ENCODE measurements around the gene TBATA.

Gene TBATA

GRCh38 chr10:70807556-70807955 lies 22.4 kb upstream of the TBATA start:
- TF ChIP-seq MAX (IDR thresholded peaks at IDR 0.05; ENCODE audit: low read depth, low read length) = no peak
- no peak for TF ChIP-seq POLR2A (IDR thresholded peaks at IDR 0.05; ENCODE audit: extremely low read depth, insufficient read length)
- no peak for TF ChIP-seq CTCF (IDR thresholded peaks at IDR 0.05; ENCODE audit: low read depth, low read length)
- no peak for TF ChIP-seq MYC (IDR thresholded peaks at IDR 0.05; ENCODE audit: low read depth, low read length)
- peak; percentile 30 for DNase-seq (ENCODE audit: low read depth)
- no peak overlapping the region for H3K4me3 ChIP-seq (ENCODE audit: low read depth, low read length)

- no peak for TF ChIP-seq POLR2A (IDR thresholded peaks at IDR 0.05; ENCODE audit: extremely low read depth, insufficient read length)
- TF ChIP-seq MYC (IDR thresholded peaks at IDR 0.05; ENCODE audit: low read depth, low read length) = no peak
- TF ChIP-seq MAX (IDR thresholded peaks at IDR 0.05; ENCODE audit: low read depth, low read length) = no peak
- no peak for TF ChIP-seq CTCF (IDR thresholded peaks at IDR 0.05; ENCODE audit: low read depth, low read length)
- H3K4me3 ChIP-seq (ENCODE audit: low read depth, low read length) = no peak overlapping the region
- DNase-seq (ENCODE audit: low read depth) = no peak
Observed at GRCh38 chr10:70806841-70807240, 21.7 kb upstream of the TBATA start.

- DNase-seq (ENCODE audit: low read depth) = no peak
- no peak overlapping the region for H3K4me3 ChIP-seq (ENCODE audit: low read depth, low read length)
- TF ChIP-seq MAX (IDR thresholded peaks at IDR 0.05; ENCODE audit: low read depth, low read length) (no peak), CTCF (IDR thresholded peaks at IDR 0.05; ENCODE audit: low read depth, low read length) (no peak), POLR2A (IDR thresholded peaks at IDR 0.05; ENCODE audit: extremely low read depth, insufficient read length) (no peak), MYC (IDR thresholded peaks at IDR 0.05; ENCODE audit: low read depth, low read length) (no peak)
Observed at GRCh38 chr10:70805619-70806215, 20.5 kb upstream of the TBATA start.

GRCh38 chr10:70804421-70804808 lies 19.2 kb upstream of the TBATA start:
- H3K4me3 ChIP-seq (ENCODE audit: low read depth, low read length) = no peak overlapping the region
- TF ChIP-seq MAX (IDR thresholded peaks at IDR 0.05; ENCODE audit: low read depth, low read length) (no peak), POLR2A (IDR thresholded peaks at IDR 0.05; ENCODE audit: extremely low read depth, insufficient read length) (no peak), MYC (IDR thresholded peaks at IDR 0.05; ENCODE audit: low read depth, low read length) (no peak), CTCF (IDR thresholded peaks at IDR 0.05; ENCODE audit: low read depth, low read length) (no peak)
- no peak for DNase-seq (ENCODE audit: low read depth)

GRCh38 chr10:70803775-70804420 lies 18.7 kb upstream of the TBATA start:
- H3K4me3 ChIP-seq (ENCODE audit: low read depth, low read length) = no peak overlapping the region
- DNase-seq (ENCODE audit: low read depth) = no peak
- no peak for TF ChIP-seq MYC (IDR thresholded peaks at IDR 0.05; ENCODE audit: low read depth, low read length)
- TF ChIP-seq MAX (IDR thresholded peaks at IDR 0.05; ENCODE audit: low read depth, low read length) = no peak
- TF ChIP-seq POLR2A (IDR thresholded peaks at IDR 0.05; ENCODE audit: extremely low read depth, insufficient read length) = no peak
- no peak for TF ChIP-seq CTCF (IDR thresholded peaks at IDR 0.05; ENCODE audit: low read depth, low read length)
